T47D (cell line): ENCODE measurements around the gene PTTG1IP.

Source experiments
- DNase-seq, 2 experiments: peaks; one replicate each; pipeline versions ENCODE4 v3.0.0 to v3.0.0-alpha.2; 2011 to 2012; ENCODE audit warnings: low read depth in 1 of 2, low spot score in 1 of 2
- JUND ChIP-seq: IDR thresholded peaks from 2 replicates; pipeline ENCODE4 v1.6.1; 2012; ENCODE audit warnings: low read depth
- in situ Hi-C: cut with HindIII; loops from 2 replicates; pipeline ENCODE4 v1.10.0; 2016; ENCODE audit warnings: low sequenced_read_pairs, low pct_unique_long_range_greater_than_20kb

The PTTG1IP gene

DNA sequence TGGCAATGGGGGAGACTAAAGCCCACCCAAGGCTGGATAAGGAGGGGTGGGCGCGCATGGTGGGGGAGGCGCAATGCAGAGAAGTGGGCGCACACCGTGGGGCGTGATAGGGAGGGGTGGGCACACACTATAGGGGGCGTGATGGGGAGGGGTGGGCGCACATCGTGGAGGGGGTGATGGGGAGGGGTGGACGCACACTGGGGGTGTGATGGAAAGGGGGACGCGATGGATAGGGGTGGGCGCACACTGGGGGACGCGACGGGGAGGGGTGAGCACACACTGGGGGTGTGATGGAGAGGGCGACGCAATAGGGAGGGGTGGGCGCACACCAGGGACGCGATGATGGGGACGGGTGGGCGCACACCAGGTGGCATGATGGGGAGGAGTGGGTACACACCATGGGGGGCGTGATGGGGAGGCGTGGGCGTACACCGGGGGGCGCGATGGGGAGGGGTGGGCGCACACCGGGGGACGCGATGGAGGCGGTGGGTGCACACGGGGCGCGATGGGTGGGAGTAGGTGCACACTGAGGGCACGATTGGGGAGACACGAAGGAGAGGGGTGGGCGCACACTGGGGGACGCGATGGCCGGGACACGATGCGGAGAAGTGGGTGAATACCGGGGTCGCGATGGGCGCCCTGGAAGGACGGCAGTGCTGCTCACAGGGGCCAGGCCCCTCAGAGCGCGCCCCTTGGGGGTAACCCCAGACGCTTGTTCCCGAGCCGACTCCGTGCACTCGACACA, 56.6 kb downstream of the PTTG1IP start:
- no peak for TF ChIP-seq JUND
- in situ Hi-C loops = no loop called here
- DNase-seq = no peak

DNA sequence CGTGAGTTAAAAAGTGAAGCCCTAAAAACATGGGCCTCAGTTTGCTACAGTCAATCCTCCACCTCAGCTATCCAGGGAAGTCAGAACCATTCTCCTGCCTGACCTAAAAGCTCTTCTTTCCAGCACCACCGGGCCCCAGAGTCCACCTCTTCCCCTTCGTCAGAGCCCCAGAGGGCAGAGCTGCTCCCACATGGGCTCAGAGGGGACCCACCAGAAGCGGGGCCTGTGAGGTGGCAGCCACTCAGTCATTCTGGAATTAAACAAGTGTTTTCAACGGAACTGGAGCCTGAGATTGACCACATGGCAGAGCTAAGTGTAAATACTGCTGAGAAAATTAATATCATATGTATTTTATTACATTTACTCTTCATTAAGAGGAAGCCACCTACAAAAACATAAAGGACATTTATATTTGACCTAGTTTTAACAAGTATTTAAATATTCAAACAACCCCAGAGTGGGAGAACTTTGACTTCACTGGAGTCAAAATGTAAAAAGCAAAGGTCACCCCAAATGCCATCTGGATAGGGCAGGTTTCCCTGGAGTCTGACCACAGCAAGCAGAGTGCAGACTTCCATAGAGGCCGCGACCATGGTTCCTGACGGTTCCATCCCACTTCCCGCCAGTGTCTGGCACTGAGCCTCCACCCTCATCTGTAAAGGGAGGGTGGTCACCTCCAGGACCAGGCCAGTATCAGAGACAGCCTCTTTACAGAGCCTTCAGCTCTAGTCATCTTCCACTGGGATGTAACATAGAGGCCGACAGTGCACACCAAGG, 57.5 kb downstream of the PTTG1IP start:
- no peak for DNase-seq
- in situ Hi-C loops = no loop called here
- no peak for TF ChIP-seq JUND

DNA sequence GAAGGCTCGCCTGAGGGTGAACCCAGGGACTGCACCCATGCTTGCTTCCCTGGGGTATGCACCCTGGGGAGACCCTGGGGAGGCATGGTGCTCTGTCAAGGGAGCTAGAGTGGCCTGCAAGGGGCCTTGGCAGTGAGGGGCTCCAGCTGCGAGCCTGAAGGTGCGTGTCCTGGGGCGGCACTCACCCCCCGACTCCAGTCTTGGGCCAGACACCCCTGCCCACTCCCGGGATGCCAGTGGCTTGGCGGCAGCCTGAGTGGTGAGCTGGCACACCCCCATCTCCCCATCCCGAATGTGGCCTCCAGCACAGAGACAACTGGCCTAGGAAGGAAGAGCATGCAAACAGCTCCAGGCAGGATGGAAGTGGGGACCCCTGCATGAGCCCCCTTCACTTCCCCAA, 58.3 kb downstream of the PTTG1IP start:
- in situ Hi-C loops = no loop called here
- no peak for DNase-seq
- no peak for TF ChIP-seq JUND

GRCh38 chr21:44814498-44815023, 58.9 kb downstream of the PTTG1IP start:
- TF ChIP-seq JUND = no peak
- no peak for DNase-seq
- in situ Hi-C loops = no loop called here

DNA sequence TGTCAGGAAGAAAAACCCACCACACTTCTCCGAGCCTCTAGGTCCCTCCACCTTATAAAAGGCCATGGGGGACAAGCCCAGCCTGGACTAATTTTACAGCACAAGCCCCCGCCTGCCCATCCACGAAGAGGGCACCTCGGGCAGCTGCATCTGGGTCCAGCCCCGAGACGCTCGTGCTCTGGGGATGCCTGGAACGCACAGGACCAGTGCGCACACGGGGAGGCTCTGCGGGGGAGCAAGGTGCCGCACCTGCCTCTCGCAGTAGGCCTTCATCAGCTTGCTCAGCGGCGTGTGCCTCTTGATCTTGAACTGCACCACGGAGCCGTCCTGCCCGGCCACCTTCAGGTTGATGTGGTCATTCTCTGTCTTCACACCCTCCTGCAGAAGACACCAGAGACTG, 59.8 kb downstream of the PTTG1IP start:
- in situ Hi-C loops = no loop called here
- TF ChIP-seq JUND = no peak
- no peak for DNase-seq

GRCh38 chr21:44813149-44813548, 60.3 kb downstream of the PTTG1IP start:
- no peak for DNase-seq
- in situ Hi-C loops = no loop called here
- TF ChIP-seq JUND = no peak

- TF ChIP-seq JUND = no peak
- no peak for DNase-seq
- in situ Hi-C loops = no loop called here
These were observed 60.9 kb downstream of the PTTG1IP start for GRCh38 chr21:44812640-44813039.

- no peak for DNase-seq
- in situ Hi-C loops = no loop called here
- no peak for TF ChIP-seq JUND
These were observed 62.7 kb downstream of the PTTG1IP start for GRCh38 chr21:44810779-44811178.

- TF ChIP-seq JUND = no peak
- DNase-seq = no peak
- in situ Hi-C loops = no loop called here
These were observed 67.6 kb downstream of the PTTG1IP start for GRCh38 chr21:44805859-44806258.

- in situ Hi-C loops = no loop called here
- TF ChIP-seq JUND = no peak
- no peak for DNase-seq
These were observed 68.3 kb downstream of the PTTG1IP start for GRCh38 chr21:44805226-44805625.

DNA sequence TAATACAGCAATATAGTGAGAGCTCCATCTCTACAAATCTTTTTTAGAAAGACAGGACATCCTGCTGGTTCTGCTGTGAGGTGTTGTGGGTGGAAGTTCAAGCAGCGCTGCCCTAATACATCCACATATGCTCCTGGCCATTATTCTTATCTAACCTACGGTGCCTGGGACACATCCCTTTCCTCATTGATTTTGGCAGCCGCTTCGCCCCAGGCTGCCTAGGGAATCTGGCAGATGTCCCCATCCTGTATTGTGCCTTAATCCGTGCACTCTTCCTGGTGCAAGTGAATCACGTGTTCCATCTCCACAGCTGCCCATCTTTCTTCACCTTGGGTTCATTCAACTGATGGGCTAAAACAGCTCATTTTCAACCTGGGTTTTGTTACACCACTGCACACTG, 68.7 kb downstream of the PTTG1IP start:
- DNase-seq = no peak
- in situ Hi-C loops = no loop called here
- no peak for TF ChIP-seq JUND

DNA sequence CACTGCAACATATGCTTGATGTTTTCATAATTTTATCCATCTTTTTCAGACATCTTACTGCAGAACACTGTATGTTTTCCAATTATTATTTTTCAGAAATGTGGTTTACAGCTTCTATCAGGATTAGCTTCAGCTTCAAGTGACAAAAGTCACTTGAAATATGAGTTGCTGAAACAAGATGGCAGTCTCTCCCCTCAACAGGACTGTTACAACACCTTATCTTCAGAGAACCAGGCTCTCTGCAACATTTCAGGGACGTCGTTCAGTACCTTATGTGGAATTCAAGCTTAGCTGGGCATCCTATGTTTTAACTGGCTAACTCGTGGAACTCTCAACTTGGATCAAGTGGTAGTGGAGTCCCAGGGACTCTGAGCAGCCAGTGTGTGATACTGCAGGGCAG, 69.8 kb downstream of the PTTG1IP start:
- TF ChIP-seq JUND = no peak
- in situ Hi-C loops = no loop called here
- no peak for DNase-seq
